ENCODE data around the gene RFTN1.

The RFTN1 gene

DNA sequence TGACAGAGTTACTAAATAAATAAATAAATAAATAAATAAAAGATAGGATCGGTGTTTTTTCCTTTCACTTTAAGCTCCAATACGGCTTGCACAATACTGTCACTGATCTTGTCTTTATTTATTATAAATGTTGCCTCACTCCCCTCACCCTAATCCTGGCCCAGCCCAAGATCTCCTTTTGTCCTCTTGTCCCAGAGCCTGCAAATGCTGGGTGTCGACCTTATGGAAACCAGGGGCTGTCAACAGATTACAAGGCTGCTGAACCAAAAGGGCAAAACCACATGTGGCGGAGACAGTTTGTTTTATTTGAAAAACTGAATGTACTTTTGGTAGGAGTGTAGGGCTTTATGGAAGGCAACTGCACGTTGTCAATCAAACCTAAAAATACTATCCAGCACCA, 75.9 kb downstream of the RFTN1 start:
- H3K4me3 ChIP-seq (ENCODE audit: low read depth, low read length): no peak overlapping the region
- TF ChIP-seq, protein P1, sequence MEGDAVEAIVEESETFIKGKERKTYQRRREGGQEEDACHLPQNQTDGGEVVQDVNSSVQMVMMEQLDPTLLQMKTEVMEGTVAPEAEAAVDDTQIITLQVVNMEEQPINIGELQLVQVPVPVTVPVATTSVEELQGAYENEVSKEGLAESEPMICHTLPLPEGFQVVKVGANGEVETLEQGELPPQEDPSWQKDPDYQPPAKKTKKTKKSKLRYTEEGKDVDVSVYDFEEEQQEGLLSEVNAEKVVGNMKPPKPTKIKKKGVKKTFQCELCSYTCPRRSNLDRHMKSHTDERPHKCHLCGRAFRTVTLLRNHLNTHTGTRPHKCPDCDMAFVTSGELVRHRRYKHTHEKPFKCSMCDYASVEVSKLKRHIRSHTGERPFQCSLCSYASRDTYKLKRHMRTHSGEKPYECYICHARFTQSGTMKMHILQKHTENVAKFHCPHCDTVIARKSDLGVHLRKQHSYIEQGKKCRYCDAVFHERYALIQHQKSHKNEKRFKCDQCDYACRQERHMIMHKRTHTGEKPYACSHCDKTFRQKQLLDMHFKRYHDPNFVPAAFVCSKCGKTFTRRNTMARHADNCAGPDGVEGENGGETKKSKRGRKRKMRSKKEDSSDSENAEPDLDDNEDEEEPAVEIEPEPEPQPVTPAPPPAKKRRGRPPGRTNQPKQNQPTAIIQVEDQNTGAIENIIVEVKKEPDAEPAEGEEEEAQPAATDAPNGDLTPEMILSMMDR (IDR thresholded peaks at IDR 0.05; ENCODE audit: borderline replicate concordance, insufficient read depth, low read depth, low read length): no peak

DNA sequence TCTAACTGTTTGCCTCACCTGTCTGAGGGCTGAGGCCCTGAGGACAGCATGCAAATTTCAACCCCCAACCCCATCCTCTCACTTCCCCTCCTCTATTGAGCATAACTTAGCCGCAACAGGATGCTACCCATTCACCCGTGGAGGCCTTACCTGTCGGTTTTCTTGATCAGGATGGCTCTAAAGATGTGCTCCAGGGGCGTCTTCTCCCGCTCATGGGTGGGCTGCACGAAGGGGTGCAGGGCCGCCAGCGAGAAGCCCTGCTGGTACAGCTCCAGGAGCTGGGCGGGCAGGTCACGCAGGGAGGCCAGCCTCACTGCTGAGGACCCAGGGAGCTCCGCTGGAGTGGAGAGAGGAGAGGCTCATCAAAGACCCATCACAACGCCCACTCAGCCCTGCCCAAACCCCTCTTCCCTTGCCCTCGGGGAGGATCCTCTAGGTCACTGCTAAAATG, 79.8 kb downstream of the RFTN1 start:
- TF ChIP-seq, protein P1 (IDR thresholded peaks at IDR 0.05; ENCODE audit: borderline replicate concordance, insufficient read depth, low read depth, low read length): no peak
- H3K4me3 ChIP-seq (ENCODE audit: low read depth, low read length): no peak overlapping the region

DNA sequence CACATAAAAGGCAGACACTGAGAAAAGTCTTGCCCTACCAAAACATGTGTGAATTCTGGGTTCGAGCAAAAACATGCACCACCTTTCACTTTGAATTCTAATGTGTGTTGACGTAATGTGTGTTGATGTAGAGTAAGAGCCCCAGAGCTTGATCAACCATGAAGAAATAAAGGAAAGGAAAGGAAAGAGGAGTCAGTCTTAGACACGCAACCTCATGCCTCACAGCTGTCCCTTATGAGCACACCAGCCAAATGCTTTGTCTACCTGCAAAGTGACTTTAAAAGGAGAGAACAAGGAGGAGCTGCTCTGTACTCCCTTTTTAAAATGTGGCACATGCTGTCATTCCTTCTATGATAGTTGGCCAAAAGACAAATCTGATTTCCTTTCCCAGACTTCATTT, 80.8 kb downstream of the RFTN1 start:
- H3K4me3 ChIP-seq (ENCODE audit: low read depth, low read length): no peak overlapping the region
- TF ChIP-seq, protein P1 (IDR thresholded peaks at IDR 0.05; ENCODE audit: borderline replicate concordance, insufficient read depth, low read depth, low read length): no peak

DNA sequence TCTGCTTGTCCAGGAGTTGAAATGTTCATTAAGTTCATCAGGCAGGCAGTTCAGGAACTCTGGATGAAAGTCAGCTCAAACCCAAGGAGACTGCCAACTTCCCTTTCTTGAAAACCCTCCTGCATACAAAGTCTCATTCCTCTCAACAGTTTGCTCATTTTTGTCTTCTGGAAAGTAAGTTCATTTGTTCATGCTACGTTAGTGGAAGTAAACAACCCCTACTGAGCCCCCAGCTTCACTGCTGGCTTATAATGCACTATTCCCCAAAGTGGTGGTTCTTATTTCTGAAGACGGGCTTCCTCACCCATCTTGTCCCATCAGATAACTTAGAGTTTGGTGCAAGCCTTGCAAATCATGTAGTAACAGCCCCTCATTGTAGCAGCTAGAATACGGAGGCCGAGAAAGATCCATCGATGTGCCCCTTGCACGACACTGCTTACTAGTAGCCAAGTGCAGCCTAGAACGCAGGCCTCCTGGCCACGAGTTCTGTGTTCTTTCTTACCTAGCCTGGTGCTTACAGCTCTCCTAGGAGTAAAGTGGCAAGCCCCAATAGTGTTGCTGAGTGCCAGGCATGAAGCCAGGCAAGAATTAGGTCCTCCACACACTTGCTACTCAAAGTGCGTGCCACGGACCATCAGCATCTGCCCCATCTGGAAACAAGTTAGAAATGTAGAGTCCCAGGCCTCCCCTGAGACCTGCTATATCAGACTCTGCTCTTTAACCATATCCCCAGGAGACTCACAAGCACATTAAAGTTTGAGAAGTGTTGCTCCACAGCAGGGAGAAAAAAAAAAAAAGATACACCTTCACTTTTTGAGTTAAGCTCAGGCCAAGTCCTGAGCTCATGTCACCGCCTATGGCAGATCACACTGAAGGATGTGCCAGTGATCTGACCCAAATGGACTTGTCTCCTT, 82.5 kb downstream of the RFTN1 start:
- no peak overlapping the region for H3K4me3 ChIP-seq (ENCODE audit: low read depth, low read length)
- TF ChIP-seq, protein P1 (IDR thresholded peaks at IDR 0.05; ENCODE audit: borderline replicate concordance, insufficient read depth, low read depth, low read length): no peak

DNA sequence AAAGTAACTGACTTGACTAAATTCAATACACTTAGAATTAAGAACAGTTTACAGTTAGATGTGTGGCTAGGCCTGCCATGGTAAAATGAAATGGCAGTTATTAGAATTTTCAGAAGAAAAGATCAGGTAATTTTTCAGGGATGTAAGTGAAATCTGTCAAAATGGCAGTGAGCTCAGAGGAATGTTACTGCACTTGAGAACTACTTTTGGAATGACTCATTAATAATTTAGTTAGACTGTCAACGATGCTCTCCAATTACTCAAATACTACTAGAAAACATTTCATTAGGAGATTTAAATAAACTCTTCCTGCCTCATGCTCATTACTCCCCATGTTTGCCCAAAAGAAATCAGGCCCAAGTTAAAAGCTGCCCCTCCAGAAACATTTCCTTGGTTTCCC, 84.4 kb downstream of the RFTN1 start:
- TF ChIP-seq, protein P1 (IDR thresholded peaks at IDR 0.05; ENCODE audit: borderline replicate concordance, insufficient read depth, low read depth, low read length): no peak
- H3K4me3 ChIP-seq (ENCODE audit: low read depth, low read length): no peak overlapping the region

DNA sequence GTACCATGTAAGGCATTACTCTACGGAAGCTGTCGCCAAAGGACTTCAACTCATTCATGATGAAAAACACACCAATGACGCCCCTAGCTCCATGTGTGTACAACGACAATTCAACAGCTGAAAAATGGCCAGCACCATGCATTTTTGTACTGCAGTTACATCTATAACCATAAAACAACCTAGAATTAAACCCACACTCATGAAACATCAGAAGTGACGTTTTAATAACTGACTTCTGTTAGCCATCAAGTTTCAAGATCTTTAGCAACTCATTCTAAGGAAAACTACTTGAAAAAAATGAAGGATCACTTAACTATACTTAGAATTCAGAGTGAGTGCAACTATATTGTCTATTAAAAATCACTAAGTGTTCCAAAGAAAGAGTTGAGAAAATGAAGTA, 84.9 kb downstream of the RFTN1 start:
- no peak overlapping the region for H3K4me3 ChIP-seq (ENCODE audit: low read depth, low read length)
- TF ChIP-seq, protein P1 (IDR thresholded peaks at IDR 0.05; ENCODE audit: borderline replicate concordance, insufficient read depth, low read depth, low read length): no peak
